T-cell (primary cell): Measurements from ENCODE around the gene PDLIM4. TPM values are rescaled to one million over a fixed set of nuclear protein-coding genes. Genes with fewer than 3 reads are reported as not detected.
A peak's percentile ranks its signal among the peaks of the same experiment; 100 is the strongest.

Experiments used
- ATAC-seq, 4 experiments: fragments of 200-7000 bp in 3 of 4; fragments of 150-1000 bp in 1 of 4; cut with Tn5 transposase; replicated peaks in 1 of 4; 1 replicate in 3 of 4; 2 replicates in 1 of 4; pipeline ENCODE4 v1.10.0; 2021; ENCODE audit warnings: moderate library complexity in 3 of 4, mild to moderate bottlenecking in 2 of 4, moderate number of reproducible peaks in 1 of 4
- CTCF ChIA-PET, 2 donors: fragments of 300-600 bp; sonication (Branson Sonifier 250); formaldehyde crosslinking; loops; one replicate each; lab custom pipeline; 2022; ENCODE audit warnings: antibody characterized with exemption in 2 of 2; lab: Charles Lee
- POLR2A ChIA-PET, 2 donors: fragments of 300-600 bp; sonication (Branson Sonifier 250); formaldehyde crosslinking; loops; one replicate each; lab custom pipeline; 2022; ENCODE audit warnings: antibody characterized with exemption in 2 of 2; lab: Charles Lee
- DNase-seq, 35 experiments: peaks; one replicate each; pipeline versions ENCODE4 v3.0.0 to v3.0.0-alpha.2; 2013 to 2023
- H3K27ac ChIP-seq: one replicate; pipeline ENCODE4 v1.5.1; 2013; ENCODE audit warnings: low read length
- H3K27me3 ChIP-seq, 2 experiments: replicated peaks in 1 of 2; 1 replicate in 1 of 2; 2 replicates in 1 of 2; pipeline versions ENCODE4 v1.6.1 to v1.7.0; 2013; ENCODE audit warnings: low read length in 1 of 2, mixed read lengths in 1 of 2; ENCODE audit not compliant: control insufficient read depth in 2 of 2, insufficient read depth in 2 of 2; ENCODE audit errors: extremely low read depth in 1 of 2
- H3K36me3 ChIP-seq, 2 donors: 1 replicate in 1 of 2; 2 replicates in 1 of 2; pipeline versions ENCODE4 v1.6.1 to v1.7.0; 2013; ENCODE audit warnings: low read length in 1 of 2; ENCODE audit not compliant: control insufficient read depth in 2 of 2, insufficient read depth in 1 of 2; ENCODE audit errors: extremely low read depth in 1 of 2
- H3K4me1 ChIP-seq, 2 experiments: 1 replicate in 1 of 2; 2 replicates in 1 of 2; pipeline versions ENCODE4 v1.6.1 to v1.7.0; 2013; ENCODE audit warnings: low read length in 2 of 2, mixed read lengths in 1 of 2; ENCODE audit not compliant: insufficient read depth in 2 of 2, control insufficient read depth in 1 of 2; ENCODE audit errors: extremely low read depth in 1 of 2
- H3K4me3 ChIP-seq, 2 donors: 1 replicate in 1 of 2; 2 replicates in 1 of 2; pipeline versions ENCODE4 v1.5.1 to v1.7.0; 2013; ENCODE audit warnings: mild to moderate bottlenecking in 2 of 2, low read length in 1 of 2, moderate library complexity in 1 of 2; ENCODE audit not compliant: control insufficient read depth in 1 of 2; ENCODE audit errors: extremely low read depth in 1 of 2
- H3K9me3 ChIP-seq: 2 replicates; pipeline ENCODE4 v1.7.0; 2013
- H3K27ac Mint-ChIP-seq, 2 donors: one replicate each; pipeline ENCODE4 v1.8.0; 2020 to 2021; ENCODE audit warnings: mild to moderate bottlenecking in 2 of 2, mixed read lengths in 2 of 2
- H3K27me3 Mint-ChIP-seq, 2 donors: one replicate each; pipeline ENCODE4 v1.8.0; 2021 to 2022; ENCODE audit warnings: mixed read lengths in 2 of 2
- H3K36me3 Mint-ChIP-seq: one replicate; pipeline ENCODE4 v1.8.0; 2021; ENCODE audit warnings: mixed read lengths
- H3K4me1 Mint-ChIP-seq, 3 donors: one replicate each; pipeline ENCODE4 v1.8.0; 2020 to 2022; ENCODE audit warnings: mixed read lengths in 3 of 3, mild to moderate bottlenecking in 1 of 3
- H3K4me3 Mint-ChIP-seq, 3 donors: one replicate each; pipeline ENCODE4 v1.8.0; 2020 to 2022; ENCODE audit warnings: mild to moderate bottlenecking in 3 of 3, mixed read lengths in 3 of 3, moderate library complexity in 3 of 3
- H3K9me3 Mint-ChIP-seq, 3 donors: one replicate each; pipeline ENCODE4 v1.8.0; 2020 to 2022; ENCODE audit warnings: mixed read lengths in 3 of 3
- WGBS: methylation state at CpG from one replicate; pipeline ENCODE4 v1.1.5; 2013; ENCODE audit warnings: missing lambda C conversion rate; ENCODE audit not compliant: insufficient coverage; 5-methylcytosine and 5-hydroxymethylcytosine counted together
- total RNA-seq, 35 experiments: library from RNA in 6 of 35; stranded (reverse) in 6 of 35; fragments of 120-200 nt in 1 of 35; gene quantifications; one replicate each; pipeline versions ENCODE4 v1.2.1 to v1.2.4 and lab custom pipeline; 2013 to 2026

Gene PDLIM4, protein sequence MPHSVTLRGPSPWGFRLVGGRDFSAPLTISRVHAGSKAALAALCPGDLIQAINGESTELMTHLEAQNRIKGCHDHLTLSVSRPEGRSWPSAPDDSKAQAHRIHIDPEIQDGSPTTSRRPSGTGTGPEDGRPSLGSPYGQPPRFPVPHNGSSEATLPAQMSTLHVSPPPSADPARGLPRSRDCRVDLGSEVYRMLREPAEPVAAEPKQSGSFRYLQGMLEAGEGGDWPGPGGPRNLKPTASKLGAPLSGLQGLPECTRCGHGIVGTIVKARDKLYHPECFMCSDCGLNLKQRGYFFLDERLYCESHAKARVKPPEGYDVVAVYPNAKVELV
- total RNA-seq: not detected
- 0.29 TPM for total RNA-seq (2013)
- total RNA-seq (lab: John Stamatoyannopoulos, UW): 0 to 0.38 (median 0) reads per million in 29 experiments

DNA sequence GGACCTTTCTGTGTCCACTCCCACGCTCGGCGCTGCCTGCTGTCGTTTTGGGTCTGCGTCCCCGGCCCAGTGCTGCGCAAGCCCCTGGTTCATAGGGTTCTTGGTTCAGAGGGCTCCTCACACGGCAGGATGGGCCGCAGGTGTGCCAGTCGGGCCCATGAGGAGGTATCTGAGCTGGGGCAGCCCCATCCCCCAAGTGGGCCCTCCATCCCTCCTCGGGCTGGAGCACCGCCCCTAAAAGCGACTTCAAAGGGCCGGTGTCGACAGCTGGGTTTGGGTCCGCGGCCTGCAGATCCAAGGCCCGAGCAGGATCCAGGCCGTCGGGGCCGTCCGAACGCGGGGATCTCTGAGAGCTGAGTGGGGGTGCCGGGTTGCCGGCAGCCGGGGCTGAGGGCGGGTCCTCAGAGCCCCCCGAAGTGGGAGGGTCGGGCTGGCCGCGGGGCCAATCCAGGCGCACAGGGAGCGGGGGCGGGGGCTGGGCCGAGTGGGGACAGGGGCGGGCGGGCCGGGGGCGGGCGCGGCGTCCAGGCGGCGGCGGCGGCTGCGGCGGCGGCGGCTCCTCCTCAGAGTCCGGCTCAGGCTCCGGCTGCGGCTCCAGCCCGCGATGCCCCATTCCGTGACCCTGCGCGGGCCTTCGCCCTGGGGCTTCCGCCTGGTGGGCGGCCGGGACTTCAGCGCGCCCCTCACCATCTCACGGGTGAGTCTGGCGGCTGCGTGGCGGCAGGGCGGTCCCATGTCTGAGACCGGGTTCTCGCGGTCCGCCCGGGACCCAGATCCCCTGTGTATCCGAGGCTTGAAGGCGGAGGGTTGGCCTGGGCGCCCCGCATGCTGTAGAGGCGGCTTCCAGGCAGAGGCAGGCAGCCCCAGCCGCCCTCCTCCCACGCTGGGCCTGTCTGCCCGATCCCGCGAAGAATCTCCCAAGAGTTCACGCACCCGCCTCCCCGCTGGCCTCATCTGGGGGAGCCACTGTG, at the start of gene PDLIM4:
Gene PDLIM4 (plus strand): TSS at position 566 of the 971 bp plus-strand sequence. CDS start 39 bp downstream, at position 605.
- H3K27ac ChIP-seq: no peak within 1 kb of the TSS

DNA sequence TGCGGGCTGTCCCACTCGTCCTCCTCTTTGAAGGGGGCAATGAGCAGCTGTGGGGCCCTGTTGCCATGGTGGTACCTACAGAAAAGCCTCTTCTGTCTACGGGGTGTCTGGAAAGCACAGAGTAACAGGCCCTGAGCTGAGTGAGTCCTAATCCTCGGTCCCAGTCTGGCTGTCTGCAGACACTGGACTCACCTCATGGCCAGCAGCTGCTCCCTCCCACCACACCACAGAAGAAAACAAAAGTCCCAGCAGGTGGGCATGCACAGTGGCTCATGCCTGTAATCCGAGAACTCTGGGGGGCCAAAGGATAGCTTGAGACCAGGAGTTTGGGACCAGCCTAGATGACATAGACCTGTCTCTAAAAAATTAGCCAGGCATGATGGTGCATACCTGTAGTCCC, 49.7 kb upstream of the PDLIM4 start:
- H3K27ac Mint-ChIP-seq: no peak overlapping the region
- CTCF ChIA-PET: interaction anchor here in 1 of 2 donors (1.0 kb wide), 1 partner anchor 31 kb away, joined by 3 read pairs; no protein-coding TSS in a partner anchor
- peaks cover 0 to 5% (median 0%) of the 10 kb centered on the region in 3 donors for H3K4me1 Mint-ChIP-seq
- POLR2A ChIA-PET: no interaction called here
- no peak overlapping the region for H3K4me3 ChIP-seq
- no peaks in the 10 kb centered on the region for H3K36me3 Mint-ChIP-seq
- 79% methylated on average over 4 of the region's 5 CpGs for whole genome bisulfite sequencing
- no peaks in the 10 kb centered on the region for H3K9me3 ChIP-seq
- ATAC-seq: no peak
- H3K27me3 Mint-ChIP-seq: no peaks in the 10 kb centered on the region
- no peak overlapping the region for H3K4me3 Mint-ChIP-seq
- H3K27me3 ChIP-seq: peaks cover 0 to 5% of the 10 kb centered on the region in 2 experiments
- no peak overlapping the region for H3K27ac ChIP-seq
- no peaks in the 10 kb centered on the region for H3K9me3 Mint-ChIP-seq
- no peaks in the 10 kb centered on the region for H3K36me3 ChIP-seq
- H3K4me1 ChIP-seq: no peaks in the 10 kb centered on the region
- no peak for DNase-seq

More for the DNA sequence above, at the start of gene PDLIM4:
- Histone ChIP-seq H3K4me1 (peaks cover 0 to 8% of the 10 kb centered on the region in 2 experiments), H3K4me3 (peak within 1 kb of the TSS in 1 of 2 donors; percentile 25), H3K9me3 (no peaks in the 10 kb centered on the region), H3K27me3 (peaks cover 0 to 61% of the 10 kb centered on the region in 2 experiments), H3K36me3 (no peaks in the 10 kb centered on the region)
- Mint-ChIP-seq H3K36me3 (no peaks in the 10 kb centered on the region), H3K4me1 (peaks cover 0 to 8% (median 6%) of the 10 kb centered on the region in 3 donors), H3K27ac (peak within 1 kb of the TSS in 1 of 2 donors; percentile 2), H3K27me3 (peaks cover 13 to 27% of the 10 kb centered on the region in 2 donors), H3K9me3 (no peaks in the 10 kb centered on the region), H3K4me3 (peak within 1 kb of the TSS in 1 of 3 donors; percentile 36)
- ATAC-seq (no peak), DNase-seq (no peak)
- ChIA-PET CTCF (no interaction called here), POLR2A (no interaction called here)
- 35% methylated on average over 81 of the region's 88 CpGs for WGBS

DNA sequence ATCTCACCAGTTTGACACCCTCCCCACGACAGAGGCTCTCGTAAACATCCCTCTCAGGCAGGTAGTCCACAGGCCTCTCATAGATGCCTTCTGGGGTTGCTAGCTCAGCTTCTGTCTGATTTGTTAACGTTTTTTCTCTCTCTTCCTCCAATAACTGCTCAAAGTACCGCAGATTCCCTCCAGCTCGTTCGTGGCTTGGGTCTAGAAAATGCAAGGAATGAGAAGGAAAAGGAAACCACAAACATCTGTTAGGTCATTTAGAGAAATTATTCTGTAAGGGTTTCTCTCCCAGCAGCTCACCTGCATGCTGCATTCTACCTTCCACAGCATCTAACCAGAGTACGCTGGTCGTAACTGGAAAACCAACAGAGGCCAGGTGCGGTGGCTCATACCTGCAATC, 48.4 kb upstream of the PDLIM4 start:
- Mint-ChIP-seq H3K4me1 (peaks cover 0 to 5% (median 0%) of the 10 kb centered on the region in 3 donors), H3K36me3 (no peaks in the 10 kb centered on the region), H3K27ac (no peak overlapping the region), H3K9me3 (no peaks in the 10 kb centered on the region), H3K4me3 (no peak overlapping the region), H3K27me3 (no peaks in the 10 kb centered on the region)
- ChIA-PET POLR2A (no interaction called here), CTCF (no interaction called here)
- H3K9me3 ChIP-seq: no peaks in the 10 kb centered on the region
- no peak overlapping the region for H3K27ac ChIP-seq
- no peak for DNase-seq
- no peak for ATAC-seq
- 60% methylated on average over 1 of the region's 9 CpGs for WGBS
- H3K36me3 ChIP-seq: no peaks in the 10 kb centered on the region
- H3K4me3 ChIP-seq: no peak overlapping the region
- no peaks in the 10 kb centered on the region for H3K4me1 ChIP-seq
- peaks cover 0 to 5% of the 10 kb centered on the region in 2 experiments for H3K27me3 ChIP-seq

DNA sequence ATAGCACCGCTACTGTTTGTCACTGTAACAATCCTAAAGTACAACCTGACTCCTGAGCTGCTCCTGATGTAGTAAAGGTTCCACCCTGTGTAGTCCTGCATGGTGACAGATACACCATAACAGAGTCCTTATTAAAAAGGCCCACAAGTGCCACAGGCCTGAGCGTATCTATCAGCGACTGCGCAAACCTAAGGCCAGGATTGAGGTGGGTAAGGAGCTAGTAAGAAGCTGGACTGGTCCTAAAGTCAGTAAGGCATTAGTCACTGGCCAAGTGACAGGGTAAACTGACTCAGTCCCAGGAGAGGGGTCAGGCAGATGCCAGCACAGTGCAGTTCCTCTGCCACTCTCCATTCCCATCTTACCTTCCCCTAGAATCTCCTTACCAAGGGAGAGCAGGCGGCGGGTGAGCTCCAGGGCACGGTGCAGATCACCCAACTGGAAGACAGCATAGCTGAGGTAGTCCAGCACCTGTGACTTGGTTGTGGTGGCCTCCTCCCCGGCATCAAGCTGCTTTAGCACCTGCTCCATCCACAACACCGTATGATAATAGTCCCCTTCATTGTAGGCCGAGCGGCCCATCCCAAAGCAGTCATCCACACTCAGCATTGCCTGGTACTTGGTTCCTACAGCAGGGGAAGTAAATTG, 47.5 kb upstream of the PDLIM4 start:
- no peak overlapping the region for H3K27ac Mint-ChIP-seq
- ChIA-PET POLR2A (interaction anchor here in 1 of 2 donors (0.5 kb wide), 1 partner anchor 553 kb away, joined by 6 read pairs; no protein-coding TSS in a partner anchor), CTCF (no interaction called here)
- no peak overlapping the region for H3K4me3 Mint-ChIP-seq
- H3K9me3 ChIP-seq: no peaks in the 10 kb centered on the region
- H3K36me3 ChIP-seq: no peaks in the 10 kb centered on the region
- 96% methylated on average over 5 of the region's 11 CpGs for WGBS
- H3K4me1 Mint-ChIP-seq: peaks cover 0 to 5% (median 0%) of the 10 kb centered on the region in 3 donors
- H3K36me3 Mint-ChIP-seq: no peaks in the 10 kb centered on the region
- peaks cover 0 to 5% of the 10 kb centered on the region in 2 experiments for H3K27me3 ChIP-seq
- H3K4me3 ChIP-seq: no peak overlapping the region
- H3K27me3 Mint-ChIP-seq: no peaks in the 10 kb centered on the region
- no peak overlapping the region for H3K27ac ChIP-seq
- DNase-seq: no peak
- H3K4me1 ChIP-seq: no peaks in the 10 kb centered on the region
- no peak for ATAC-seq
- no peaks in the 10 kb centered on the region for H3K9me3 Mint-ChIP-seq

DNA sequence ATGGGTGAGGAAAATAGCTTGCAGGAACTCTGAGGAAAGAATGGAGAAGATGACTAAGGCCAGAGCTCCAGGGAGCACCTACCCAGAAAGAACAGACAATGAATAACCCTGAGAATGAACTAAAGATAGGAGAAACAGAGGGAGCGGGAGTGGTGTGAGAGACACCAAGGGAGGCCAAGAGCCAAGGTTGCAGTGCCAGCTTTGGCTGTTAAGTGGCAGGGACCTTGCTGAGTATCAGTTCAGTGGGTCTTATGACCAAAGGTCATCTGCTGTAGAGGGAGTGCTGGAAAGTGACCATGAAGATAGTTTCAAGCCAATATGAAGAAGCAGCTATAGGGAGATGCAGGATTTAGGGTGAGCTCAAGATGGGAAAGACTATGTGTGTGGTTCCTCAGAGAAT, 46.6 kb upstream of the PDLIM4 start:
- WGBS: 100% methylated on average over 1 of the region's 1 CpG

More for the DNA sequence above, 46.6 kb upstream of the PDLIM4 start:
- no peaks in the 10 kb centered on the region for H3K36me3 ChIP-seq
- H3K4me1 ChIP-seq: no peaks in the 10 kb centered on the region
- H3K27ac ChIP-seq: no peak overlapping the region
- CTCF ChIA-PET: interaction anchor here in 1 of 2 donors (1.6 kb wide), 1 partner anchor 28 kb away, joined by 4 read pairs; no protein-coding TSS in a partner anchor
- H3K9me3 ChIP-seq: no peaks in the 10 kb centered on the region
- no peak for DNase-seq
- H3K9me3 Mint-ChIP-seq: no peaks in the 10 kb centered on the region
- H3K4me3 ChIP-seq: no peak overlapping the region
- H3K4me1 Mint-ChIP-seq: peaks cover 0 to 5% (median 0%) of the 10 kb centered on the region in 3 donors
- POLR2A ChIA-PET: interaction anchor here in 1 of 2 donors (0.5 kb wide), 1 partner anchor 554 kb away, joined by 6 read pairs; no protein-coding TSS in a partner anchor
- no peak for ATAC-seq
- H3K27me3 Mint-ChIP-seq: no peaks in the 10 kb centered on the region
- H3K27me3 ChIP-seq: peaks cover 0 to 5% of the 10 kb centered on the region in 2 experiments
- H3K27ac Mint-ChIP-seq: no peak overlapping the region
- H3K4me3 Mint-ChIP-seq: no peak overlapping the region
- no peaks in the 10 kb centered on the region for H3K36me3 Mint-ChIP-seq
